ENCODE data around the gene SEMA5B.

SEMA5B gene

GRCh38 chr3:123037015-123037375 is 9.4 kb upstream of the SEMA5B start:
- H3K4me3 ChIP-seq (ENCODE audit: low read length), result no peak overlapping the region
- H3K79me2 ChIP-seq (ENCODE audit: low read length), result no peaks in the 10 kb centered on the region
- no peaks in the 10 kb centered on the region for H3K36me3 ChIP-seq (replicated peaks; ENCODE audit: insufficient read depth, low read length)
- H2AFZ ChIP-seq (ENCODE audit: low read length), result no peak overlapping the region
- no peak overlapping the region for H3K4me2 ChIP-seq (ENCODE audit: low read depth, low read length)
- DNase-seq, result no peak
- H3K27ac ChIP-seq (ENCODE audit: low read length), result no peak overlapping the region
- H4K20me1 ChIP-seq (ENCODE audit: insufficient read depth, low read length), result no peaks in the 10 kb centered on the region
- no peaks in the 10 kb centered on the region for H3K4me1 ChIP-seq (ENCODE audit: low read length)
- no peaks in the 10 kb centered on the region for H3K27me3 ChIP-seq (replicated peaks; ENCODE audit: insufficient read depth, low read length)
- H3F3A ChIP-seq (ENCODE audit: insufficient read depth, low read length), result no peaks in the 10 kb centered on the region
- H3K9me2 ChIP-seq (replicated peaks; ENCODE audit: insufficient read depth, low read length), result no peaks in the 10 kb centered on the region
- no peaks in the 10 kb centered on the region for H3K9me3 ChIP-seq (replicated peaks; ENCODE audit: insufficient read depth, low read length)
- TF ChIP-seq EZH2 (optimal IDR thresholded peaks at IDR 0.05; ENCODE audit: low read depth, low read length) (no peak), EZH2phosphoT487 (IDR thresholded peaks at IDR 0.05; ENCODE audit: low read length) (no peak), CTCF (IDR thresholded peaks at IDR 0.05; ENCODE audit: low read length) (no peak)
- no peak overlapping the region for H3K9ac ChIP-seq (ENCODE audit: low read length)

- Histone ChIP-seq H4K20me1 (ENCODE audit: insufficient read depth, low read length) (no peaks in the 10 kb centered on the region), H3K9ac (ENCODE audit: low read length) (no peak overlapping the region), H3K79me2 (ENCODE audit: low read length) (no peaks in the 10 kb centered on the region), H3K36me3 (replicated peaks; ENCODE audit: insufficient read depth, low read length) (no peaks in the 10 kb centered on the region), H3F3A (ENCODE audit: insufficient read depth, low read length) (no peaks in the 10 kb centered on the region), H3K4me2 (ENCODE audit: low read depth, low read length) (no peak overlapping the region), H3K9me3 (replicated peaks; ENCODE audit: insufficient read depth, low read length) (no peaks in the 10 kb centered on the region), H3K4me3 (ENCODE audit: low read length) (no peak overlapping the region), H3K27ac (ENCODE audit: low read length) (no peak overlapping the region), H2AFZ (ENCODE audit: low read length) (no peak overlapping the region), H3K9me2 (replicated peaks; ENCODE audit: insufficient read depth, low read length) (no peaks in the 10 kb centered on the region), H3K27me3 (replicated peaks; ENCODE audit: insufficient read depth, low read length) (no peaks in the 10 kb centered on the region), H3K4me1 (ENCODE audit: low read length) (no peaks in the 10 kb centered on the region)
- no peak for TF ChIP-seq EZH2phosphoT487 (IDR thresholded peaks at IDR 0.05; ENCODE audit: low read length)
- TF ChIP-seq CTCF (IDR thresholded peaks at IDR 0.05; ENCODE audit: low read length), result no peak
- no peak for TF ChIP-seq EZH2 (optimal IDR thresholded peaks at IDR 0.05; ENCODE audit: low read depth, low read length)
- DNase-seq, result no peak
These were observed 8.9 kb upstream of the SEMA5B start for GRCh38 chr3:123036352-123037014.

GRCh38 chr3:123034996-123035395 is 7.4 kb upstream of the SEMA5B start:
- TF ChIP-seq EZH2 (optimal IDR thresholded peaks at IDR 0.05; ENCODE audit: low read depth, low read length) (no peak), EZH2phosphoT487 (IDR thresholded peaks at IDR 0.05; ENCODE audit: low read length) (no peak)
- H3K4me2 ChIP-seq (ENCODE audit: low read depth, low read length), result no peak overlapping the region
- no peak overlapping the region for H3K27ac ChIP-seq (ENCODE audit: low read length)
- H3K27me3 ChIP-seq (replicated peaks; ENCODE audit: insufficient read depth, low read length), result no peaks in the 10 kb centered on the region
- no peaks in the 10 kb centered on the region for H3K79me2 ChIP-seq (ENCODE audit: low read length)
- H3K9ac ChIP-seq (ENCODE audit: low read length), result no peak overlapping the region
- H2AFZ ChIP-seq (ENCODE audit: low read length), result no peak overlapping the region
- no peaks in the 10 kb centered on the region for H4K20me1 ChIP-seq (ENCODE audit: insufficient read depth, low read length)
- H3K4me3 ChIP-seq (ENCODE audit: low read length), result no peak overlapping the region
- H3K4me1 ChIP-seq (ENCODE audit: low read length), result no peaks in the 10 kb centered on the region
- no peaks in the 10 kb centered on the region for H3K36me3 ChIP-seq (replicated peaks; ENCODE audit: insufficient read depth, low read length)
- DNase-seq, result no peak
- no peaks in the 10 kb centered on the region for H3F3A ChIP-seq (ENCODE audit: insufficient read depth, low read length)
- no peaks in the 10 kb centered on the region for H3K9me2 ChIP-seq (replicated peaks; ENCODE audit: insufficient read depth, low read length)
- no peaks in the 10 kb centered on the region for H3K9me3 ChIP-seq (replicated peaks; ENCODE audit: insufficient read depth, low read length)

GRCh38 chr3:123034120-123034519 is 6.6 kb upstream of the SEMA5B start:
- no peaks in the 10 kb centered on the region for H3K9me3 ChIP-seq (replicated peaks; ENCODE audit: insufficient read depth, low read length)
- no peaks in the 10 kb centered on the region for H3K9me2 ChIP-seq (replicated peaks; ENCODE audit: insufficient read depth, low read length)
- H3K79me2 ChIP-seq (ENCODE audit: low read length), result no peaks in the 10 kb centered on the region
- DNase-seq, result no peak
- H3K27ac ChIP-seq (ENCODE audit: low read length), result no peak overlapping the region
- H4K20me1 ChIP-seq (ENCODE audit: insufficient read depth, low read length), result no peaks in the 10 kb centered on the region
- H3F3A ChIP-seq (ENCODE audit: insufficient read depth, low read length), result no peaks in the 10 kb centered on the region
- no peak overlapping the region for H3K9ac ChIP-seq (ENCODE audit: low read length)
- no peak overlapping the region for H3K4me3 ChIP-seq (ENCODE audit: low read length)
- no peaks in the 10 kb centered on the region for H3K4me1 ChIP-seq (ENCODE audit: low read length)
- no peaks in the 10 kb centered on the region for H3K36me3 ChIP-seq (replicated peaks; ENCODE audit: insufficient read depth, low read length)
- TF ChIP-seq EZH2phosphoT487 (IDR thresholded peaks at IDR 0.05; ENCODE audit: low read length) (no peak), EZH2 (optimal IDR thresholded peaks at IDR 0.05; ENCODE audit: low read depth, low read length) (no peak), CTCF (IDR thresholded peaks at IDR 0.05; ENCODE audit: low read length) (no peak)
- no peak overlapping the region for H2AFZ ChIP-seq (ENCODE audit: low read length)
- peaks cover 1% of the 10 kb centered on the region; the same call in 1 of the 2 replicates for H3K27me3 ChIP-seq (replicated peaks; ENCODE audit: insufficient read depth, low read length)
- H3K4me2 ChIP-seq (ENCODE audit: low read depth, low read length), result no peak overlapping the region

Data from MM.1S (cell line).